Esophagus muscularis mucosa (tissue), 4 donors: ENCODE measurements around the gene DISP2.

Experiments used
- CTCF ChIP-seq, 3 experiments: fragments of 200-600 bp in 2 of 3; fragments of 450-650 bp in 1 of 3; sonication (generic) in 2 of 3; IDR thresholded peaks; one replicate each; pipeline ENCODE4 v1.5.1; 2017 to 2019; ENCODE audit warnings: antibody characterized with exemption in 3 of 3, mild to moderate bottlenecking in 2 of 3, moderate library complexity in 1 of 3
- EP300 ChIP-seq: sonication (generic); formaldehyde crosslinking; IDR thresholded peaks from one replicate; pipeline ENCODE4 v1.6.1; 2017; ENCODE audit warnings: antibody characterized with exemption
- POLR2A ChIP-seq: fragments of 450-650 bp; IDR thresholded peaks from one replicate; pipeline ENCODE4 v1.6.1; 2017; ENCODE audit warnings: antibody characterized with exemption, moderate library complexity, mild to moderate bottlenecking, low read depth

- TF ChIP-seq POLR2A, result no peak
- no peak for TF ChIP-seq CTCF (IDR thresholded peaks at IDR 0.05)
- no peak for TF ChIP-seq EP300
Measured at GRCh38 chr15:40389824-40390595, 32.0 kb downstream of the DISP2 start.
